Osteoblast (primary cell): ENCODE results near the gene AIMP2. TPM values are rescaled to one million over a fixed set of nuclear protein-coding genes. Genes with fewer than 3 reads are reported as not detected.
"Not testable (repeated sequence)": the region's sequence is repeated elsewhere in the genome, so short reads cannot be mapped to it uniquely, and the experiment has no call there.

Experiments
- DNase-seq: peaks from one replicate; pipeline ENCODE4 v3.0.0; 2011; ENCODE audit warnings: low spot score, mixed read lengths; ENCODE audit not compliant: insufficient read length; ENCODE audit errors: missing footprints
- H2AFZ ChIP-seq: 2 replicates; pipeline ENCODE4 v1.6.0; 2011; ENCODE audit warnings: mild to moderate bottlenecking, low read length
- H3K27ac ChIP-seq: 2 replicates; pipeline ENCODE4 v1.5.1; 2011; ENCODE audit warnings: mild to moderate bottlenecking, low read depth, low read length, moderate library complexity
- H3K27me3 ChIP-seq: 2 replicates; pipeline ENCODE4 v1.6.0; 2012; ENCODE audit warnings: mild to moderate bottlenecking, control low read depth, inconsistent platforms, low read length, moderate library complexity; ENCODE audit not compliant: insufficient read depth
- H3K36me3 ChIP-seq: 2 replicates; pipeline ENCODE4 v1.5.1; 2011; ENCODE audit warnings: mild to moderate bottlenecking, low read length, control low read depth, moderate library complexity; ENCODE audit not compliant: insufficient read depth
- H3K4me1 ChIP-seq: 2 replicates; pipeline ENCODE4 v1.5.1; 2011; ENCODE audit warnings: mild to moderate bottlenecking, low read length, control low read depth, moderate library complexity; ENCODE audit not compliant: insufficient read depth
- H3K4me2 ChIP-seq: 2 replicates; pipeline ENCODE4 v1.6.0; 2011; ENCODE audit warnings: mild to moderate bottlenecking, low read length; ENCODE audit not compliant: insufficient read depth
- H3K4me3 ChIP-seq: fragments of 200-600 bp; sonication (generic); 3 replicates; pipeline ENCODE4 v1.5.1; 2012; ENCODE audit warnings: mild to moderate bottlenecking, low read length, inconsistent platforms; ENCODE audit not compliant: insufficient read depth
- H3K79me2 ChIP-seq: 2 replicates; pipeline ENCODE4 v1.6.0; 2012; ENCODE audit warnings: mild to moderate bottlenecking, low read length, control low read depth, inconsistent platforms; ENCODE audit not compliant: insufficient read depth
- H3K9me3 ChIP-seq: 2 replicates; pipeline ENCODE4 v1.5.1; 2011; ENCODE audit warnings: low read depth, low read length, control low read depth
- H4K20me1 ChIP-seq: 2 replicates; pipeline ENCODE4 v1.6.0; 2012; ENCODE audit warnings: mild to moderate bottlenecking, low read length, control low read depth; ENCODE audit not compliant: insufficient read depth
- CTCF ChIP-seq: IDR thresholded peaks from 2 replicates; pipeline ENCODE4 v1.5.1; 2011; ENCODE audit warnings: mild to moderate bottlenecking, low read depth, low read length, moderate library complexity; ENCODE audit errors: extremely low read depth
- total RNA-seq: library from RNA; depleted of rRNA; stranded (reverse); fragments of >200 nt; gene quantifications from 2 replicates; pipeline ENCODE4 v1.2.3, GENCODE V29; 2012

Gene AIMP2
- total RNA-seq, 1 donor = 61.5 TPM

DNA sequence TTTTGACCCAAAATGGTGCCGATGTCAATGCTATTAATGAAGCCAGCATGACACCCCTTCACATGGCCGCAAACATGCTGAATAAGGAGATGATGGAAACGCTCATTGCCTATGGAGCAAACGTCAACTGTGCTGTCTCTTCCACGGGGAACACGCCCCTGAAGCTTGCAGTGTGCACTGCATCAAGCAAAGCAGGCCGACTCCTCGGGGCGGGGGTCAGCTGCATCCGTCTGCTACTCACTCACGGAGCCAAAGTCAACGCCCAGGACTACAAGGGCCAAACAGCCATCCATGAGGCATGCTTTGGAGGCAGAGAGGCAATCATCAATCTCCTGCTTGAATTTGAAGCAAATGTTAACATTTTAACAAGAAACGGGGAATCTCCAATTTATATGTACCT, 26.6 kb downstream of the AIMP2 start:
- no peaks in the 10 kb centered on the region for H3K27me3 ChIP-seq
- no peak overlapping the region for H3K4me3 ChIP-seq
- no peak overlapping the region for H3K4me2 ChIP-seq
- no peaks in the 10 kb centered on the region for H3K9me3 ChIP-seq
- H3K79me2 ChIP-seq = peaks cover 16% of the 10 kb centered on the region
- TF ChIP-seq CTCF = no peak
- no peaks in the 10 kb centered on the region for H3K4me1 ChIP-seq
- DNase-seq = no peak
- H2AFZ ChIP-seq = no peak overlapping the region
- H3K27ac ChIP-seq = no peak overlapping the region
- H4K20me1 ChIP-seq = no peaks in the 10 kb centered on the region
- H3K36me3 ChIP-seq = peaks cover 63% of the 10 kb centered on the region

GRCh38 chr7:6049780-6050179, 40.7 kb downstream of the AIMP2 start:
- H3K4me1 ChIP-seq = no peaks in the 10 kb centered on the region
- no peak for DNase-seq
- no peak overlapping the region for H3K27ac ChIP-seq
- H3K36me3 ChIP-seq = peaks cover 65% of the 10 kb centered on the region
- no peak overlapping the region for H2AFZ ChIP-seq
- peaks cover 16% of the 10 kb centered on the region for H3K79me2 ChIP-seq
- no peak overlapping the region for H3K4me2 ChIP-seq
- H4K20me1 ChIP-seq = peaks cover 6% of the 10 kb centered on the region
- TF ChIP-seq CTCF = no peak
- no peaks in the 10 kb centered on the region for H3K27me3 ChIP-seq
- no peak overlapping the region for H3K4me3 ChIP-seq
- H3K9me3 ChIP-seq = no peaks in the 10 kb centered on the region

- H3K79me2 ChIP-seq = peaks cover 30% of the 10 kb centered on the region
- not testable (repeated sequence) for H3K9me3 ChIP-seq, H3K4me3 ChIP-seq, H2AFZ ChIP-seq, H3K4me2 ChIP-seq, H3K27ac ChIP-seq, H3K27me3 ChIP-seq, DNase-seq, H3K4me1 ChIP-seq, H4K20me1 ChIP-seq
- H3K36me3 ChIP-seq = peaks cover 54% of the 10 kb centered on the region
Measured at GRCh38 chr7:6051185-6051584, 42.1 kb downstream of the AIMP2 start.

DNA sequence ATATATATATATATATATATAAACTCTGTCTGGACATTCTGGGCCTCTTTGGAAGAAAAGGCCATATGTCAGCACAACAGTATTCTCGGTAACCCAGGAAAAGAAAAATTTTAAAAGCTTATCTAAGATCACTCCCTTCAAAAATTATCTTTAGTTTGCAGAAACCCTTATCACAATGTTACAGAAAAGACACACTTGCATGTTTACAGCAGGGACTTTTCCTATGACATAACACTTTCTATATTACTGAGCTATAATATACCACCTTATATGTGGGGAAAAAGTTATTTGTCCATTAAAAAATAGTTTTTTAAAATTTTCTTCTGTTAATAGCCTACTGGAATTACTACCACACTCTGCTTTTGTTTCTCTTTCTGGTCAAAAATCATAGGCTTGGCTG, 47.5 kb downstream of the AIMP2 start:
- no peak overlapping the region for H2AFZ ChIP-seq
- peaks cover 6% of the 10 kb centered on the region for H4K20me1 ChIP-seq
- no peaks in the 10 kb centered on the region for H3K27me3 ChIP-seq
- peak; percentile 46 for DNase-seq
- no peak overlapping the region for H3K27ac ChIP-seq
- peak overlapping the region; percentile 95 for H3K4me2 ChIP-seq
- H3K79me2 ChIP-seq = peaks cover 57% of the 10 kb centered on the region
- no peaks in the 10 kb centered on the region for H3K9me3 ChIP-seq
- TF ChIP-seq CTCF = no peak
- no peak overlapping the region for H3K4me3 ChIP-seq
- peaks cover 22% of the 10 kb centered on the region for H3K36me3 ChIP-seq
- peaks cover 6% of the 10 kb centered on the region for H3K4me1 ChIP-seq
